Body of pancreas (tissue), 4 donors: Measurements from ENCODE around the gene FOXC1.

Experiments
- POLR2A ChIP-seq, 3 donors: fragments of 450-650 bp; IDR thresholded peaks; one replicate each; pipeline ENCODE4 v1.6.1; 2016; ENCODE audit warnings: antibody characterized with exemption in 3 of 3, mild to moderate bottlenecking in 2 of 3
- TF ChIP-seq, protein P1 (sequence below), 7 experiments: fragments of 450-650 bp in 4 of 7; fragments of 200-600 bp in 3 of 7; sonication (generic) in 3 of 7; IDR thresholded peaks; one replicate each; pipeline ENCODE4 v1.5.1; 2016 to 2019; ENCODE audit warnings: antibody characterized with exemption in 7 of 7

GRCh38 chr6:1620504-1621069 is 10.9 kb downstream of the FOXC1 start:
- TF ChIP-seq, protein P1, sequence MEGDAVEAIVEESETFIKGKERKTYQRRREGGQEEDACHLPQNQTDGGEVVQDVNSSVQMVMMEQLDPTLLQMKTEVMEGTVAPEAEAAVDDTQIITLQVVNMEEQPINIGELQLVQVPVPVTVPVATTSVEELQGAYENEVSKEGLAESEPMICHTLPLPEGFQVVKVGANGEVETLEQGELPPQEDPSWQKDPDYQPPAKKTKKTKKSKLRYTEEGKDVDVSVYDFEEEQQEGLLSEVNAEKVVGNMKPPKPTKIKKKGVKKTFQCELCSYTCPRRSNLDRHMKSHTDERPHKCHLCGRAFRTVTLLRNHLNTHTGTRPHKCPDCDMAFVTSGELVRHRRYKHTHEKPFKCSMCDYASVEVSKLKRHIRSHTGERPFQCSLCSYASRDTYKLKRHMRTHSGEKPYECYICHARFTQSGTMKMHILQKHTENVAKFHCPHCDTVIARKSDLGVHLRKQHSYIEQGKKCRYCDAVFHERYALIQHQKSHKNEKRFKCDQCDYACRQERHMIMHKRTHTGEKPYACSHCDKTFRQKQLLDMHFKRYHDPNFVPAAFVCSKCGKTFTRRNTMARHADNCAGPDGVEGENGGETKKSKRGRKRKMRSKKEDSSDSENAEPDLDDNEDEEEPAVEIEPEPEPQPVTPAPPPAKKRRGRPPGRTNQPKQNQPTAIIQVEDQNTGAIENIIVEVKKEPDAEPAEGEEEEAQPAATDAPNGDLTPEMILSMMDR (IDR thresholded peaks at IDR 0.05): no peak
- TF ChIP-seq POLR2A (IDR thresholded peaks at IDR 0.05): no peak
